ENCODE data around the gene RPL27.
A peak's percentile ranks its signal among the peaks of the same experiment; 100 is the strongest.
"Not testable (repeated sequence)": the region's sequence is repeated elsewhere in the genome, so short reads cannot be mapped to it uniquely, and the experiment has no call there.

The RPL27 gene

GRCh38 chr17:42997984-42998938 is at the start of gene RPL27:
TSS of gene RPL27 (plus strand) at chr17:42998419. CDS start at chr17:42998751, 332 bp downstream.
- H3K36me3 ChIP-seq (ENCODE audit: control insufficient read depth, insufficient read depth, low read length): peaks cover 26% of the 10 kb centered on the region

GRCh38 chr17:42950044-42950783 is 48.0 kb upstream of the RPL27 start:
- no peaks in the 10 kb centered on the region for H3K27me3 ChIP-seq (ENCODE audit: control insufficient read depth, insufficient read depth, low read length)
- H3K36me3 ChIP-seq (ENCODE audit: control insufficient read depth, insufficient read depth, low read length): peaks cover 12% of the 10 kb centered on the region
- no peak overlapping the region for H3K27ac ChIP-seq (ENCODE audit: low read length)
- no peak overlapping the region for H3K4me3 ChIP-seq (ENCODE audit: low read length)
- no CpG with 5 or more reads among the region's 13 CpGs for WGBS (ENCODE audit: insufficient coverage, insufficient read length)
- H3K9me3 ChIP-seq (ENCODE audit: control insufficient read depth, insufficient read depth, low read length): no peaks in the 10 kb centered on the region
- no peaks in the 10 kb centered on the region for H3K4me1 ChIP-seq (ENCODE audit: control insufficient read depth, insufficient read depth, low read length)
- DNase-seq (ENCODE audit: low read depth, low spot score): no peak

More at GRCh38 chr17:42997984-42998938, at the start of gene RPL27:
- DNase-seq (ENCODE audit: low read depth, low spot score): peak; percentile 98
- Histone ChIP-seq H3K4me3 (ENCODE audit: low read length) (peak within 1 kb of the TSS; percentile 95), H3K27ac (ENCODE audit: low read length) (no peak within 1 kb of the TSS), H3K9me3 (ENCODE audit: control insufficient read depth, insufficient read depth, low read length) (no peaks in the 10 kb centered on the region), H3K27me3 (ENCODE audit: control insufficient read depth, insufficient read depth, low read length) (no peaks in the 10 kb centered on the region), H3K4me1 (ENCODE audit: control insufficient read depth, insufficient read depth, low read length) (0 out of 2 replicates have a peak, but pooled peaks cover 1% of the 10 kb centered on the region)
- no CpG with 5 or more reads among the region's 49 CpGs for WGBS (ENCODE audit: insufficient coverage, insufficient read length)

- peaks cover 20% of the 10 kb centered on the region for H3K36me3 ChIP-seq (ENCODE audit: control insufficient read depth, insufficient read depth, low read length)
- H3K9me3 ChIP-seq (ENCODE audit: control insufficient read depth, insufficient read depth, low read length): no peaks in the 10 kb centered on the region
- H3K27ac ChIP-seq (ENCODE audit: low read length): no peak overlapping the region
- no peaks in the 10 kb centered on the region for H3K27me3 ChIP-seq (ENCODE audit: control insufficient read depth, insufficient read depth, low read length)
- no peak overlapping the region for H3K4me3 ChIP-seq (ENCODE audit: low read length)
- H3K4me1 ChIP-seq (ENCODE audit: control insufficient read depth, insufficient read depth, low read length): no peaks in the 10 kb centered on the region
- no CpG with 5 or more reads among the region's 1 CpG for WGBS (ENCODE audit: insufficient coverage, insufficient read length)
- DNase-seq (ENCODE audit: low read depth, low spot score): no peak
Observed at GRCh38 chr17:42953669-42954068, 44.5 kb upstream of the RPL27 start.

- H3K27me3 ChIP-seq (ENCODE audit: control insufficient read depth, insufficient read depth, low read length): no peaks in the 10 kb centered on the region
- DNase-seq (ENCODE audit: low read depth, low spot score): peak; percentile 85
- no CpG with 5 or more reads among the region's 43 CpGs for WGBS (ENCODE audit: insufficient coverage, insufficient read length)
- no peaks in the 10 kb centered on the region for H3K4me1 ChIP-seq (ENCODE audit: control insufficient read depth, insufficient read depth, low read length)
- H3K9me3 ChIP-seq (ENCODE audit: control insufficient read depth, insufficient read depth, low read length): no peaks in the 10 kb centered on the region
- peaks cover 7% of the 10 kb centered on the region; the same call in 1 of the 2 replicates for H3K36me3 ChIP-seq (ENCODE audit: control insufficient read depth, insufficient read depth, low read length)
- H3K27ac ChIP-seq (ENCODE audit: low read length): no peak within 1 kb of the TSS
- H3K4me3 ChIP-seq (ENCODE audit: low read length): peak within 1 kb of the TSS; percentile 54
Observed at GRCh38 chr17:42964161-42964932, 33.9 kb upstream of the RPL27 start, which contains the start of gene AARSD1. TSS of gene AARSD1 (minus strand) at chr17:42964454. CDS start at chr17:42964440, 14 bp downstream.

- no peak overlapping the region for H3K27ac ChIP-seq (ENCODE audit: low read length)
- no CpG with 5 or more reads among the region's 1 CpG for WGBS (ENCODE audit: insufficient coverage, insufficient read length)
- no peak for DNase-seq (ENCODE audit: low read depth, low spot score)
- no peaks in the 10 kb centered on the region for H3K4me1 ChIP-seq (ENCODE audit: control insufficient read depth, insufficient read depth, low read length)
- H3K4me3 ChIP-seq (ENCODE audit: low read length): no peak overlapping the region
- no peaks in the 10 kb centered on the region for H3K36me3 ChIP-seq (ENCODE audit: control insufficient read depth, insufficient read depth, low read length)
- H3K27me3 ChIP-seq (ENCODE audit: control insufficient read depth, insufficient read depth, low read length): no peaks in the 10 kb centered on the region
- H3K9me3 ChIP-seq (ENCODE audit: control insufficient read depth, insufficient read depth, low read length): no peaks in the 10 kb centered on the region
Observed at GRCh38 chr17:42967925-42968324, 30.3 kb upstream of the RPL27 start.

- Histone ChIP-seq H3K4me1 (ENCODE audit: control insufficient read depth, insufficient read depth, low read length) (no peaks in the 10 kb centered on the region), H3K9me3 (ENCODE audit: control insufficient read depth, insufficient read depth, low read length) (no peaks in the 10 kb centered on the region), H3K27me3 (ENCODE audit: control insufficient read depth, insufficient read depth, low read length) (no peaks in the 10 kb centered on the region), H3K4me3 (ENCODE audit: low read length) (no peak overlapping the region), H3K36me3 (ENCODE audit: control insufficient read depth, insufficient read depth, low read length) (no peaks in the 10 kb centered on the region), H3K27ac (ENCODE audit: low read length) (no peak overlapping the region)
- no peak for DNase-seq (ENCODE audit: low read depth, low spot score)
- no CpG with 5 or more reads among the region's 5 CpGs for WGBS (ENCODE audit: insufficient coverage, insufficient read length)
Observed at GRCh38 chr17:42969001-42969581, 29.1 kb upstream of the RPL27 start.

- Histone ChIP-seq H3K4me1 (ENCODE audit: control insufficient read depth, insufficient read depth, low read length) (no peaks in the 10 kb centered on the region), H3K27ac (ENCODE audit: low read length) (no peak overlapping the region), H3K36me3 (ENCODE audit: control insufficient read depth, insufficient read depth, low read length) (no peaks in the 10 kb centered on the region), H3K9me3 (ENCODE audit: control insufficient read depth, insufficient read depth, low read length) (no peaks in the 10 kb centered on the region), H3K4me3 (ENCODE audit: low read length) (no peak overlapping the region), H3K27me3 (ENCODE audit: control insufficient read depth, insufficient read depth, low read length) (no peaks in the 10 kb centered on the region)
- no peak for DNase-seq (ENCODE audit: low read depth, low spot score)
- no CpG with 5 or more reads among the region's 5 CpGs for WGBS (ENCODE audit: insufficient coverage, insufficient read length)
Observed at GRCh38 chr17:42971589-42971988, 26.6 kb upstream of the RPL27 start.

GRCh38 chr17:42973323-42973722 is 24.9 kb upstream of the RPL27 start:
- DNase-seq (ENCODE audit: low read depth, low spot score); H3K4me1 ChIP-seq (ENCODE audit: control insufficient read depth, insufficient read depth, low read length); H3K27me3 ChIP-seq (ENCODE audit: control insufficient read depth, insufficient read depth, low read length); H3K27ac ChIP-seq (ENCODE audit: low read length); H3K4me3 ChIP-seq (ENCODE audit: low read length); H3K9me3 ChIP-seq (ENCODE audit: control insufficient read depth, insufficient read depth, low read length); H3K36me3 ChIP-seq (ENCODE audit: control insufficient read depth, insufficient read depth, low read length): not testable (repeated sequence)
- no CpG with 5 or more reads among the region's 18 CpGs for WGBS (ENCODE audit: insufficient coverage, insufficient read length)

GRCh38 chr17:42975265-42975664 is 23.0 kb upstream of the RPL27 start:
- Histone ChIP-seq H3K9me3 (ENCODE audit: control insufficient read depth, insufficient read depth, low read length) (no peaks in the 10 kb centered on the region), H3K27ac (ENCODE audit: low read length) (no peak overlapping the region), H3K27me3 (ENCODE audit: control insufficient read depth, insufficient read depth, low read length) (no peaks in the 10 kb centered on the region), H3K4me3 (ENCODE audit: low read length) (no peak overlapping the region), H3K4me1 (ENCODE audit: control insufficient read depth, insufficient read depth, low read length) (peaks cover 3% of the 10 kb centered on the region; the same call in 1 of the 2 replicates), H3K36me3 (ENCODE audit: control insufficient read depth, insufficient read depth, low read length) (no peaks in the 10 kb centered on the region)
- no CpG with 5 or more reads among the region's 2 CpGs for WGBS (ENCODE audit: insufficient coverage, insufficient read length)
- DNase-seq (ENCODE audit: low read depth, low spot score): no peak
